T1000 (cell line): ENCODE data around the gene RASSF3.
"Not testable (repeated sequence)": the region's sequence is repeated elsewhere in the genome, so short reads cannot be mapped to it uniquely, and the experiment has no call there.

Experiments used
- DNase-seq: peaks from one replicate; lab custom pipeline; 2025; ENCODE audit warnings: mixed read lengths; lab: John Stamatoyannopoulos, UW

The RASSF3 gene, protein sequence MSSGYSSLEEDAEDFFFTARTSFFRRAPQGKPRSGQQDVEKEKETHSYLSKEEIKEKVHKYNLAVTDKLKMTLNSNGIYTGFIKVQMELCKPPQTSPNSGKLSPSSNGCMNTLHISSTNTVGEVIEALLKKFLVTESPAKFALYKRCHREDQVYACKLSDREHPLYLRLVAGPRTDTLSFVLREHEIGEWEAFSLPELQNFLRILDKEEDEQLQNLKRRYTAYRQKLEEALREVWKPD

DNA sequence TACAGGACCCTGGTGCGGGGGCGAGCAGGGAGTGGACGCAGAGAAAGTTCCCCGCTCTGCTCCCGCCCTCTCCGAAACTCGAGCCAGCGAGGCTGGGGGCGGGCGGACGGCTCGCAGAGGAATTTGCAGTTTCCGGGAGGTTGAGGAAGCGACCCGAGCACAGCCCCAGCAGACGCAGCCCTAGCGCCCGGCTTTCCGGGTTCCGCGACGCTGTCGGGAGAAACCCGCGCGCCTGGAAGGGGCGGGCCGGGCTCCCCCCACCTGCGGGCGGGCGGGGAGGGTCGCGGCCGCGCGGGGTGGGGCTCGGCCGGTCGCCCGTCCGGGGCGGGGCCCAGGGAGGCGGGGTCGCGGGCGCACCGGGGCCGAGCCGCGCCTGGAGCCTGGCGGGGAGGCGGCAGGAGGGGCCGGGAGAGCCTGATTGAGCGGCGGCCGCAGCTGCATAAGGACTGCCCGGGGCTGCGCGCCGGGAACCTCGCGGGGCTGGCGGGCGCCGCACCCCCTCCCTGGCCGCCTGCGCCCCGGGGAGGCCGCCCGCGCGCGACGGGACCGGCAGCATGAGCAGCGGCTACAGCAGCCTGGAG, at the start of gene RASSF3:
Gene RASSF3 (plus strand): TSS at position 417 of the 581 bp plus-strand sequence. CDS start 138 bp downstream, at position 555.
- DNase-seq = no peak

DNA sequence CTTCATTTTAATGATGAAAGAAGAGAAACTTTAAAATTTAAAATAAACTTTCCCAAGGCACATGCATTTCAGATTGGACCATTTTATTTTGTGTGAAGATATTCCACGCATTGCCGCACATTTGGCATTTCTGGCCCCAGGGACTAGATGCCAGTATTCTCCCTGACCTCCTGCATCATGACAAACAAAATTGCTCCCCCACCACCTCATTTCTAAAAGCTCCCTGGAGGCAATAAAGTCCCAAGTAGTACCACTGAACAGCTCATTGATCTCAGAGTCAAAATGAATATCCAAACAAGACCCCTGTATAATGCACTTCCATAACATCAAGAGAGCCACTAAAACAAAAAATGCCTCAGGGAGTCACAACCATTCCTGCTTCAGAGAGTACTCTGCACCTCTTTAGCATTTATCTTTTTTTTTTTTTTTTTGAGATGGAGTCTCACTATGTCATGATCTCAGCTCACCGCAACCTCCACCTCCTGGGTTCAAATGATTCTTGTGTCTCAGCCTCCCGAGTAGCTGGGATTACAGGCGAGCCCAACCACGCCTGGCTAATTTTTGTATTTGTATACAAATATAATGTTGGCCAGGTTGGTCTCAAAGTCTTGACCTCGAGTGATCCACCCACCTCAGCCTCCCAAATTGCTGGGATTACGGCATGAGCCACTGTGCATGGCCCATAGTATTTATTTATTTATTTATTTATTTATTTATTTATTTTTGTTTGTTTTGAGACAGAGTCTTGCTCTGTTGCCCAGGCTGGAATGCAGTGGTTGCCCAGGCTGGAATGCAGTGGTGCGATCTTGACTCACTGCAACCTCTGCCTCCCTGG, 48.8 kb upstream of the RASSF3 start:
- no peak for DNase-seq

DNA sequence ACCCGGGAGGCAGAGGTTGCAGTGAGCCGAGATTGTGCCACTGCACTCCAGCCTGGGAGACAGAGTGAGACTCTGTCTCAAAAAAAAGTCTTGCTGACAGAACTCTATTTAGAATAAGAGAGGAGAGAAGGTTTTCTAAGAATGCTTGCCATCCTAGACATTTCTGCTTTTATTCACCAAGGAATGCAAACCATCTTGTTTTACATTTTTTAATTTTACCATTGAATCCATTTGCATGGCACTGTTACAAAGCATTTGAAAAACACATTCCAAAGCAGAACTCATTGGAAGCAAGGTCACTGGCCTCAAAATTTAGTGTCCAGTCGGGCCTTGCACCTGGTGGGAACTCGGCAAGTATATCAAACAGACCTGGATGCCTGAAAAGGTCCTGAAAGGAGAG, 44.2 kb upstream of the RASSF3 start:
- DNase-seq = no peak

DNA sequence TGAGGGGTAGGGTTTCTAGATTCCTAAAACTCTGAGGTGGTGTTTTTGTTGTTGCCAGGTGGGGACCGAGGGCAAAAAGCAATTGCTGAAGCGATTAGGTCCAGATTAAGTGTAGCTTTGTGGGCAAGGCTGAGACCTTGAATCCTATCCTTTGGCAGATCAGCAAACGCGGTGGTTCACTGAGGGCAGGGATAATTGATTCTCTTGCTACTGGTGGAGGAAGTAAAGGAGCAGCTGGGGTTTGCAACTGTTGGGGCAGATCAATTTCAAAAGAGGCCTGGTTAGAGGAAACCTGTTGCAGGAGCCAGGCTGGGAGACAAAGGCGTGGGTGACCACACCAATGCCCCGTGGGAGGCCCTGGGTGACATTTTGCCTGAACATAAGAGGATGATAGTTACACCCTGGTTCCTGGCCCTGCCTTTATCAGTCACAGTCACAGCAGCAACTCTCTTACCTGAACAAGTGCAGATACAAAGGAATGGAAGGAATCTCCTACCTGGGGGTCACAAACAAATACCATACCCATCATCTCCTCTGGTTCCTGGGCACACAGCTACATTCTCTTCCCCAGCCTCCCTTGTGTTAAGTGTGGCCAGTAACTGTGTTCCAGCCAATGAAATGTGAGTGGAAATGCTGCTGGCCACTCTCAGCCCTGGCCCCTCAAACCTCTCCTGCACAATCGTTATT, 43.3 kb upstream of the RASSF3 start:
- DNase-seq = no peak

DNA sequence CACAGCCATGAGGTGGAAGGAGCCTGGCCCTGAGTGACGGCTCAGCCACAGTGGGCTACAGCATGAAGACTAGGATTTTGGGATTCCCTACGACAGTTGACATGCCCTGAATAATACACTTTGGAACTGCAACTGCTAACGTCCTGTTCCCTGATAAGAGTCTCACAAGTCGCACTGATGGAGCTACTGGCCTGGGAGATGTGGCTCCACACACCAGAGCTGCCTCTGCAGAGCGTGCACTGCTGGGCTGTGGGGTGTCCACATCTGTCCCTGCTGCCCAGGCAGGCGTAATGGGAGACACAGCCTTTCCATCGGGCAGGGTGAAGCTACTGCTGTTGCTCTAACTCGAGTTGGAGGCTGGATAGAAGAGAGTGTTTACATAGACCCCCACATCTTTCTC, 42.7 kb upstream of the RASSF3 start:
- DNase-seq = no peak

DNA sequence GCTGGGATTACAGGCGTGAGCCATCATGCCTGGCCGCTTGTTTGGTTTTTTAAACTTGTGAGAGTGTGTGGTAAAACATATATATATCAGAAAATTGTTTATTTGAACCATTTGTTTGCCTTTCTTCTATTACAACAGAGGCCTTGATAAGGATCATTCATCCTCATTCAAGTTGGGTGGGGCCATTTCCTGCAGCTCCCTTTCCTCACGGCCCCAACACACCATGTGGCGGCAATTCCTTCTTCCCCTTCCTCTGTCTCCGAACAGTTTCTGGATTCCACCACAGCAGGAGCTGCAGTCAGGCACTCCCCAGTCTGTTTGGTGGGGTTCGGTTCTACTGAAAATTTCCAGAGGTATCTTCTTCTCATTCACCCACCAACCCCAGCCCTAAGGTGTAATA, 42.0 kb upstream of the RASSF3 start:
- DNase-seq = no peak

DNA sequence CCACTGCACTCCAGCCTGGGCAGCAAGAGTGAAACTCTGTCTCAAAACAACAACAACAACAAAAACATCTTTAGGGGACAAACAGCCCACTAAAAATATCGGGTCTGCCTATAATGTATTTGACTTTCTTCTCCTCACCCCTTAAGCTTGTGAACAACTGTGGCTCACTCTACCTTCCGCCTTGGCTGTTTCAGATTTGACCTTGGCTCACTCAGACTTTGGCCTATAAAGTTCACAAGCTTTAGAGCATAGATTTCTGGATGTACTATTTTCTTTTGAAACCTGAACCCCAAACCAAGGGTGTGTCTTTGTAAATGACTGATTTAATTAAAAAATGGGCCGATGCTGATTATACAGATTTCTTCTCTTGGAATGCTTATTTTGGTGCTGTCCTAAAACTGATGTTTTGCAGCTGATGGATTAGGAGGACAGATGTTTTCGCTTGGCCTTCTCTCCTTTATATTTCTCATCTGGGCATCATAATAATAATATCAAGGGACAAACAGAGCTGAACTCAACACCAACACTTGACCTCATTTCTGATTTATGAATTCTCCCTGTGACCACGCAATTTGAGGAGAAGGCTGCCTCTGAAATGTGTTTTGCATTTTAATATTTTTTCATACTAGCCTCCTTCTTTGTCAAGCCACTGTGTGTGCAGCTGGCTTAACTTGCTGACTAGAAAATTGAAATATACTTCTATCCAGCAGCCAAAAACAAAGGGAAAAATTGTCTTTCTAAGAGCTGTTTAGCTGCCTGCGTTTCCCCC, 40.2 kb upstream of the RASSF3 start:
- DNase-seq = no peak

DNA sequence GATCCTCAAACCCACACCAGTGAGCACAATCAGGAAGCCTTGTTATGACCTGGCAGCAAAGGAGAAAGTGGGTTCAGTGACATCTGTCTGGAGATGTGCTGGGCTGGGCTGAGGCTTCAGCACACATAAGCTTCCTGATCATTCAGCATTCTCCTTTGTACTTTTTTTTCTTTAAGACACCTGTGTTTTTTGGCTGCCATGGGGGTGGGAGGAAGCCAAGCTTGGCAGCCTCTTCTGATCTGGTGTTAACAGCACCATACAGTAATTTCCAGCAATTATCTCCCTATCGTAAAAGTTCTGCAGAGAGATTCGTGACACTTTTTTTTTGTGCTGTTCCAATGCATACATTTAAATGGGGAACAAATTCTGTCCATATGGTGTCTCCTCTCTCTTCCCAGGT, 38.9 kb upstream of the RASSF3 start:
- DNase-seq = no peak

DNA sequence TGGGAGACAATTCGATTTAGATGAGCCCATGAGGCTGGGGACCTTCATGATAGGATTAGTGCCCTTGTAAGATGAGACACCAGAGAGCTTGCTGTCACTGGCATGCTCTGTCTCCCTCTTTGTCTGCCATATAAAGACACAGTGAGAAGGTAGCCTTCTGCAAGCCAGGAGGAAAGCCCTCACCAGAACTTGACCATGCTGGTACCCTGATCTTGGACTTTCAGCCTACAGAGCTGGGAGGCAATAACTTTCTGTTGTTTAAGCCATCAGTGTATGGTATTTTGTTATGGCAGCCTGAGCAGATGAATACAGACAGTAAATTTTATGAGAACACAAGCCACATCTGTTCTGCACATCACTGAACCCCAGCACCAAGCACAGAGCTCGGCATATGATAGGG, 38.1 kb upstream of the RASSF3 start:
- DNase-seq = no peak

DNA sequence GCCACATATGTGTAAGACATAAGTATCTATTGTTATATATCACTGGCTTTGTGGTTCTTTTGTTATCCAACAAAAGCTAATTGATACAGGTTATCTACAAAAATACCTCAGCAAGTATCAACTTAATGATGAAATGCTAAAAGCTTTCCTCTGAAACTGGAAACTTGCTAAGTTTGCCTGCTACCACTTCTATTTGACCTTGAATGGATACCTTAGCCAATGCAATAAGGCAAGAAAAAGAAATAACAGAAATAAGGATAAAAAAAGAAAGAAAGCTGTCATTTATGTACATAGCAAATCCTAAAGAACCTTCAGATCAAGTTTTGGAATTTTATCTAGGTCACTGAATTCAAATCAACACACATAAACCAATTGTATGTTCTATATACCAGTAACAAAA, 35.5 kb upstream of the RASSF3 start:
- DNase-seq = no peak

DNA sequence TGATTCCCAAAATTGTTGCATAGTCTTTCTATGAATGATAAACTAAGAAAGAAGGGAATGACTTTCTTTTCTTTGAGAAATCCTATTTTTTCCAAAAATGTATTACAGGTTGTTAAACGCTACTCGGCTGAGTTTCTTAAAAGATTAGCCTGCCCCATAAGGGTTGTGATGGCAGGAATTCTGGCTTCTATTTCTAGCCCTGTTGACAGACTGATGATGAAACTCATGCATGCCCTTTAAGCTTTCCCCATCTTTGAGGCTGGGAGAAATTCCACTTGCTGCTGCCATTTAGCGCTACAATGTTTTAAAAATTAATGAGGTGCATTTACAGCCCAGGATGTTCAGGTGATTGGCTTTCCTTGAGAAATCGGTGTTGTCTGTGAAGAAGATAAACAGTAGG, 33.2 kb upstream of the RASSF3 start:
- no peak for DNase-seq

DNA sequence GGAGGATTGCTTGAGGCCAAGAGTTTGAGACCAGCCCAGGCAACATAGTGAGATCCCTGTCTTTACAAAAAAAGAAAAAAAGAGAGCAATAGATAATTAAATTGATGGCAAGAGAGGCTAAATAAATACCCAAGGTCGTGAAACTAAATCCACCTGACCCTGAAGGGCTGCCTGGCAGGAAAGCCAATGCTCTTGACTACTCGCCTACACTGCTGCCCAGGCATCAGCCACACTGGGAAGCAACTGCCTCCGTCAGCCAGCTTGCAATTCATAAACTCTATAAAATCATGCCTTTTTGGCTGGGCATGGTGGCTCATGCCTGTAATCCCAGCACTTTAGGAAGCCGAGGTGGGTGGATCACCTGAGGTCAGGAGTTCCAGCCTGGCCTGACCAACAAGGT, 31.7 kb upstream of the RASSF3 start:
- DNase-seq = no peak

DNA sequence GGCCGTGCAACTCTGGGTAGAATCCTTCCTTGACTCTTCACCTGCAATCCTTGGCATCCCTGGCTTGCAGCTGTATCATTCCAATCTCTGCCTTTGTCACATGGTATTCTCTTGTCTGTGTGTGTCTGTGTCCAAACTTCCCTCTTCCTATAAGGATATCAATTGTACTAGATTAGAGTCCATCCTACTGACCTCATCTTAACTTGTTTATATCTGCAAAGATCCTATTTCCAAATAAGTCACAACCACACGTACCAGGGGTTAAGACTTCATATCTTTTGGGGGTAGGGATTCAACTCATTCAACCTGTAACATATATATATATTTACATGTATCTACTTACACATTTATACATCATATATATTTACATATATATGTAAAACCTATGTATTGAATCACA, 29.6 kb upstream of the RASSF3 start:
- no peak for DNase-seq

DNA sequence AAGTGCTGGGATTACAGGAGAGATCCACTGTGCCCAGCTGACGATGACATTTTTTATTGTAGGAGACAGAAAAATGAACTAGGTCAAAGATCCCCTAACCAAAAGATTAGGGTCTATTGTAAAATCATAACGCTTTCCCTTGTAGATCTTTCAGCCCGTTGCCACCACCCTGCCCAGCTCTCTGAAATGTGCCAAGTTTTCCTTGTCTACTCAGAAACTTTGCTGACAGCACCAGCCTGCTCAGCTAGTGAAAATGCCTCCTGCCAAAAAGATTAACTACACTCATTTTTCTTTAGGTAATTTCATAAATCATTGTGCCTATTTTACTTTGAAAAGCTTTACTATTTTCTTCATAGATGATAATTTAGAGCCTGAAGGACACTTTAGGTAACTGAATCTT, 28.2 kb upstream of the RASSF3 start:
- DNase-seq = no peak

DNA sequence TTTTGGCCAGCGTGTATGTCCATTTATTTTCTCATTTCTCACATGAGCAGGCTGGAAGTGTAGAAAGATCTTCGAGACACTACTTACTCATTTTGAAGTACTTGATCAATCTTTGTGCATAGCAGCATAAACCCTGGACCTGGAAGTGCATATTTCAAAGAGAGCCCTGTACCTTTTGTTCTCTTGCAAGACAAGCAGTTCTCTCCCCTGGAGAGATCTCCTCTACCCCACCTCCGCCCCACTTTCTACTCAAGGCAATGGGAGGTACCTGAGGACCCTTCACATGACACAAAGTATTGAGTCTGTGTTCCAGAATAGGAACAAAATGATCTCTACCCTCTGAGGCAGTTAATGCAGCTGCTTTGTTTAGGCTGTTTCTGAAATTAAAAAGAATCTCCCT, 27.4 kb upstream of the RASSF3 start:
- DNase-seq = no peak

DNA sequence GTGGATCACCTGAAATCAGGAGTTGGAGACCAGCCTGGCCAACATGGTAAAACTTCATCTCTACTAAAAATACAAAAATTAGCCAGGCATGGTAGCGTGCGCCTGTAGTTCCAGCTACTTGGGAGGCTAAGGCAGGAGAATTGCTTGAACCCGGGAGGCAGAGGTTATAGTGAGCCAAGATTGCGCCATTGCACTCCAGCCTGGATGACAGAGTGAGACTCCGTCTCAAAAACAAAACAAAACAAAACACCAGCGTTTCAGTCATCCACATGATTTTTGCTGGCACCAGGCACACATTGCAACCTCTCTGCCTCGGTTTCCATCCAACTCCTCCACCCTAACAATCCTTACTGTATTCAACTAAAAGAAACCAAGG, 26.9 kb upstream of the RASSF3 start:
- DNase-seq = not testable (repeated sequence)

DNA sequence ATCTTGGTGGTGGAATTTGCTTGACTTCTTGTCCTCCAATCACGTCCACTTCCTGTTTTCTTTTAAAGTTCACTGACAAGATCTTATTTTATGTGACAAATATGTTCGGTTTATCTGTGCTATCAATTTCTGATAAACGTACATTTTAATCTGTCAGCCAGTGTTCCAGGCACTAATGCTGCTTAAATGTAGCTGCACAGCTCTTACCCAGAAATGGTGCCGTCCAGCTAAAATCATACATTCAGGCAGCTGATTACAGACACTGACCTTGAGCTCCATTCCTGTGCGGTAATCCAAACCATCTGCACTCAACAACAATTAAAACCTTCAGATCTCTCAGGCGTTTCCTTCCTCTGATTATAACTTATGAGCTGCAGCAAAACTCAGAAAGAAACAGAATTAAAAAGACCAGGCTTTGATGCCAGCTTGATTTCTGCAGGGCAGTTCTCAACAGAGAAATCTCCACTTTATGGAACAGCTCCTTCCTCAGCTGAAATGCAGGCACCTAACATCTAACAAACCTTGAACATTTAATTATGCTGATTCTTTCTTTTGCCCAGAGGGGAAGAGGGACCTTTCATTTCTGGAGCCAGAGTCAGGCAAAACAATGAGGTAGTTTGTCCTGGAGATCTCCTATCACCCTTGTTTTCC, 26.4 kb upstream of the RASSF3 start:
- no peak for DNase-seq

DNA sequence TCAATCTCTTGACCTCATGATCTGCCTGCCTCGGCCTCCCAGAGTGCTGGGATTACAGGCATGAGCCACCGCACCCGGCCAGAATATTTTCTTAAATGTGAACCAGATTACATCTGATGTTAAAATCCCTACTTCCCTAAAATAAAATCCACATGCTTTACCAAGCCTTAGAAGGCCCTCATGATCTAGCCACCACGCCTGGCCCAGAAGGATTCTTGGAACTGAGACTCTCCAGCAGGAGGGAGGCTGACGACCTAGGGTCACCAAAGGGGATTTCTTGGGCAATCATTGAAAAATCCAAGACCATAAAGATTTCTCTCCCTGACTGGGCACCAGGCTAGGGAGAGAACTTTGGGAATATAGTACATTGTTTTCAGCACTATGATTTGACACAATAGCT, 25.2 kb upstream of the RASSF3 start:
- no peak for DNase-seq

DNA sequence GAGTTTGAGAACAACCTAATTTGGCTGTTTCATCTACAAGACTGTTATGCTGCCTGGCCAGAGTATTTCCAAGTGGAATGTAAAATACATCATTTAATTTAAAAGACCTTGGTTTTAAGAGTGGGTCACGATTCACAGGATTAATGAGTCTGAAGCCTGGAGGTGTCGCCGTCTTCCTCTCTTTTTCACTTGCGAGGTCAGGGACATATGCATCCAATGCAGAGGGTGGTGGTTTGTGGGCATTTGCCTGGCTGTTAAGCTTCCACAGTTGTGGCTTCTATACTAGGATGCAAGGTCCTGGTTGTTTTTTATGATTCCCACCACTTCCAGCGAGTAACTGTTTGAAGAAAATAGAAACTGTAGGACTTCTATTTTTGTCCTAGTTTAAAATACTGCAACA, 22.8 kb upstream of the RASSF3 start:
- DNase-seq = no peak

DNA sequence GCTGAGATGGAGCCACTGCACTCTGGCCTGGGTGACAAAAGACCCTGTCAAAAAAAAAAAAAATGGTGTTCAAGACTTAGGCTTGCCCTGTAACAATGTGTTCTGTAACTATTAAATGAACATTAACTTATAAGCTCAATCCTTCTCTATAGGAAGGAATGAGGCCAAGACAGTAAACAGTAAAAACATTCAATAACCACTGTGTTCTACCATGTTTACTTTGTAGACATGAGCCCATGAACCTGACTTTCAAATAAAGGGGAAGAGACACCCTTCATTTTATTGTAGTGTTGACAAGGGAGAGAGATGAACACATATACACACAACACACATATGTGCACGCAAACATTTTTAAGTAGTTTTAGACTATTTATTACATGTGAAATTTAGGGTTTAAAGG, 20.1 kb upstream of the RASSF3 start:
- DNase-seq = no peak
